A673 (cell line): Measurements from ENCODE around the gene LAMTOR3. TPM values are rescaled to one million over a fixed set of nuclear protein-coding genes. Genes with fewer than 3 reads are reported as not detected.

ENCODE experiments used
- BruUV-seq: library from RNA; stranded (reverse); fragments of 400-500 nt; replicated peaks from 2 replicates; lab custom pipeline; 2021; lab: Mats Ljungman, UMichigan
- CTCF ChIA-PET: fragments of 300-600 bp; sonication (Branson Sonifier 250); formaldehyde crosslinking; loops from one replicate; lab custom pipeline; 2022; ENCODE audit warnings: antibody characterized with exemption; lab: Charles Lee
- POLR2A ChIA-PET: fragments of 300-600 bp; sonication (Branson Sonifier 250); formaldehyde crosslinking; loops from one replicate; lab custom pipeline; 2022; ENCODE audit warnings: antibody characterized with exemption; ENCODE audit not compliant: low non-redundant PET; lab: Charles Lee
- DNase-seq: peaks from one replicate; pipeline ENCODE4 v3.0.0-alpha.2; 2015; ENCODE audit warnings: low spot score
- H3K27ac ChIP-seq: fragments of 200-600 bp; sonication (generic); 2 replicates; pipeline ENCODE4 v1.5.1; 2016; ENCODE audit warnings: mixed run types, low read depth, mild to moderate bottlenecking, mixed read lengths, antibody characterized with exemption, low read length; ENCODE audit not compliant: poor library complexity, severe bottlenecking
- H3K27me3 ChIP-seq: fragments of 200-600 bp; sonication (generic); replicated peaks from 2 replicates; pipeline ENCODE4 v1.6.1; 2017; ENCODE audit warnings: mixed run types, low read depth, mild to moderate bottlenecking, mixed read lengths, antibody characterized with exemption, low read length; ENCODE audit not compliant: insufficient read depth, poor library complexity
- H3K36me3 ChIP-seq: fragments of 200-600 bp; sonication (generic); 2 replicates; pipeline ENCODE4 v1.6.1; 2016; ENCODE audit warnings: mixed run types, mild to moderate bottlenecking, mixed read lengths, antibody characterized with exemption, low read length; ENCODE audit not compliant: insufficient read depth, poor library complexity, severe bottlenecking
- H3K4me1 ChIP-seq: fragments of 200-600 bp; sonication (generic); 2 replicates; pipeline ENCODE4 v1.6.1; 2017; ENCODE audit warnings: mixed run types, mild to moderate bottlenecking, mixed read lengths, antibody characterized with exemption, low read length; ENCODE audit not compliant: insufficient read depth, poor library complexity, severe bottlenecking
- H3K4me3 ChIP-seq: fragments of 200-600 bp; sonication (generic); 2 replicates; pipeline ENCODE4 v1.5.1; 2016; ENCODE audit warnings: low read depth, mixed run types, mild to moderate bottlenecking, mixed read lengths, low read length; ENCODE audit not compliant: poor library complexity, severe bottlenecking
- H3K9me3 ChIP-seq: fragments of 200-600 bp; sonication (generic); 2 replicates; pipeline ENCODE4 v1.6.1; 2016; ENCODE audit warnings: mixed run types, low read depth, mild to moderate bottlenecking, mixed read lengths, antibody characterized with exemption, low read length; ENCODE audit not compliant: poor library complexity, severe bottlenecking
- CTCF ChIP-seq: fragments of 300-800, 200-600 bp; sonication (generic); conservative IDR thresholded peaks from 2 replicates; pipeline ENCODE4 v1.5.1; 2017; ENCODE audit warnings: low read depth, mild to moderate bottlenecking, antibody characterized with exemption, low read length, moderate library complexity, mixed read lengths
- EZH2 ChIP-seq: fragments of 200-600 bp; sonication (generic); IDR thresholded peaks from 2 replicates; pipeline ENCODE4 v1.6.1; 2017; ENCODE audit warnings: borderline replicate concordance, low read depth, mild to moderate bottlenecking, mixed read lengths, antibody characterized with exemption, low read length; ENCODE audit not compliant: poor library complexity, severe bottlenecking
- intact Hi-C: fragments of 100-400 bp; cut with micrococcal nuclease; formaldehyde crosslinking; loops from one replicate; pipeline ENCODE4 v1.10.0; 2022; ENCODE audit not compliant: unreplicated experiment
- total RNA-seq: library from RNA; stranded (reverse); gene quantifications from 2 replicates; pipeline ENCODE4 v1.2.3, GENCODE V29; 2021

LAMTOR3 gene
- total RNA-seq, 1 experiment from 2014 or later = 31.6 TPM

- CTCF ChIA-PET = interaction anchor here (0.7 kb wide), 1 partner anchor 238 kb away, joined by 6 read pairs; no protein-coding TSS in a partner anchor
- POLR2A ChIA-PET = no interaction called here
Observed at GRCh38 chr4:99863804-99864203, 30.4 kb downstream of the LAMTOR3 start.

GRCh38 chr4:99861120-99861905 is 32.9 kb downstream of the LAMTOR3 start:
- ChIA-PET POLR2A (no interaction called here), CTCF (no interaction called here)
- H3K9me3 ChIP-seq = no peaks in the 10 kb centered on the region
- no peaks in the 10 kb centered on the region for H3K4me1 ChIP-seq
- TF ChIP-seq EZH2 = no peak
- no peak for TF ChIP-seq CTCF
- intact Hi-C loops = no loop called here
- no peak overlapping the region for H3K4me3 ChIP-seq
- no TSS peak for BruUV-seq
- H3K27me3 ChIP-seq = peaks cover 44% of the 10 kb centered on the region
- no peak overlapping the region for H3K27ac ChIP-seq
- no peak for DNase-seq
- H3K36me3 ChIP-seq = no peaks in the 10 kb centered on the region

More at GRCh38 chr4:99863804-99864203, 30.4 kb downstream of the LAMTOR3 start:
- TF ChIP-seq EZH2 = no peak
- no peak for TF ChIP-seq CTCF
- no peak for DNase-seq
- BruUV-seq = no TSS peak
- Histone ChIP-seq H3K4me1 (no peaks in the 10 kb centered on the region), H3K9me3 (no peaks in the 10 kb centered on the region), H3K27me3 (peaks cover 34% of the 10 kb centered on the region), H3K27ac (no peak overlapping the region), H3K36me3 (no peaks in the 10 kb centered on the region), H3K4me3 (no peak overlapping the region)
- intact Hi-C loops = no loop called here

GRCh38 chr4:99860521-99860920 is 33.7 kb downstream of the LAMTOR3 start:
- CTCF ChIA-PET = no interaction called here
- BruUV-seq = no TSS peak

More at GRCh38 chr4:99860521-99860920, 33.7 kb downstream of the LAMTOR3 start:
- Histone ChIP-seq H3K27ac (no peak overlapping the region), H3K27me3 (peaks cover 39% of the 10 kb centered on the region), H3K4me1 (no peaks in the 10 kb centered on the region), H3K9me3 (no peaks in the 10 kb centered on the region), H3K4me3 (no peak overlapping the region), H3K36me3 (no peaks in the 10 kb centered on the region)
- intact Hi-C loops = no loop called here
- no peak for DNase-seq
- TF ChIP-seq EZH2 = no peak
- TF ChIP-seq CTCF = no peak
- POLR2A ChIA-PET = no interaction called here
